ENCODE results near the gene PAK4.
"Not testable (repeated sequence)": the region's sequence is repeated elsewhere in the genome, so short reads cannot be mapped to it uniquely, and the experiment has no call there.

The PAK4 gene

GRCh38 chr19:39083599-39083982, 42.0 kb upstream of the PAK4 start:
- TF ChIP-seq CTCF (conservative IDR thresholded peaks at IDR 0.05; ENCODE audit: control insufficient read depth, insufficient read depth, low read depth, low read length), result no peak
- DNase-seq (ENCODE audit: low read depth), result no peak
- H3K4me3 ChIP-seq (ENCODE audit: control insufficient read depth, low read depth, low read length), result no peak overlapping the region

GRCh38 chr19:39083983-39084731, 41.4 kb upstream of the PAK4 start, which contains the start of gene ACP7:
ACP7 (plus strand) TSS chr19:39084368; CDS start chr19:39085270, 902 bp downstream.
- no peak for DNase-seq (ENCODE audit: low read depth)

GRCh38 chr19:39084732-39085080, 40.9 kb upstream of the PAK4 start:
- no peak for TF ChIP-seq CTCF (conservative IDR thresholded peaks at IDR 0.05; ENCODE audit: control insufficient read depth, insufficient read depth, low read depth, low read length)
- no peak for DNase-seq (ENCODE audit: low read depth)
- H3K4me3 ChIP-seq (ENCODE audit: control insufficient read depth, low read depth, low read length), result no peak overlapping the region

More at GRCh38 chr19:39083983-39084731, 41.4 kb upstream of the PAK4 start, which contains the start of gene ACP7:
- no peak within 1 kb of the TSS for H3K4me3 ChIP-seq (ENCODE audit: control insufficient read depth, low read depth, low read length)
- no peak for TF ChIP-seq CTCF (conservative IDR thresholded peaks at IDR 0.05; ENCODE audit: control insufficient read depth, insufficient read depth, low read depth, low read length)

- H3K4me3 ChIP-seq (ENCODE audit: control insufficient read depth, low read depth, low read length), result no peak overlapping the region
- DNase-seq (ENCODE audit: low read depth), result no peak
- TF ChIP-seq CTCF (conservative IDR thresholded peaks at IDR 0.05; ENCODE audit: control insufficient read depth, insufficient read depth, low read depth, low read length), result no peak
These were observed 40.2 kb upstream of the PAK4 start for GRCh38 chr19:39085392-39085791.

- no peak overlapping the region for H3K4me3 ChIP-seq (ENCODE audit: control insufficient read depth, low read depth, low read length)
- TF ChIP-seq CTCF (conservative IDR thresholded peaks at IDR 0.05; ENCODE audit: control insufficient read depth, insufficient read depth, low read depth, low read length), result no peak
- DNase-seq (ENCODE audit: low read depth), result no peak
These were observed 39.2 kb upstream of the PAK4 start for GRCh38 chr19:39086386-39086785.

- no peak for DNase-seq (ENCODE audit: low read depth)
- no peak overlapping the region for H3K4me3 ChIP-seq (ENCODE audit: control insufficient read depth, low read depth, low read length)
- no peak for TF ChIP-seq CTCF (conservative IDR thresholded peaks at IDR 0.05; ENCODE audit: control insufficient read depth, insufficient read depth, low read depth, low read length)
These were observed 37.5 kb upstream of the PAK4 start for GRCh38 chr19:39087907-39088686.

GRCh38 chr19:39090016-39090415, 35.6 kb upstream of the PAK4 start:
- DNase-seq (ENCODE audit: low read depth); H3K4me3 ChIP-seq (ENCODE audit: control insufficient read depth, low read depth, low read length): not testable (repeated sequence)
